Heart right ventricle (tissue), 16 donors: ENCODE data around the gene HRH3. TPM values are rescaled to one million over a fixed set of nuclear protein-coding genes. Genes with fewer than 3 reads are reported as not detected.

Source experiments
- ATAC-seq, 8 donors: fragments of 200-7000 bp; cut with Tn5 transposase; one replicate each; pipeline ENCODE4 v1.9.1; 2020; ENCODE audit warnings: mild to moderate bottlenecking in 8 of 8, moderate library complexity in 8 of 8, moderate number of reproducible peaks in 1 of 8
- DNase-seq, 2 donors: peaks; one replicate each; pipeline ENCODE4 v3.0.0-alpha.2; 2020
- H3K27ac ChIP-seq, 10 donors: fragments of 200-600 bp; sonication (generic) in 2 of 10; one replicate each; pipeline versions ENCODE4 v1.5.0 to v1.8.0; 2020 to 2022; ENCODE audit warnings: mild to moderate bottlenecking in 3 of 10
- H3K27me3 ChIP-seq, 7 donors: fragments of 200-600 bp; one replicate each; pipeline ENCODE4 v1.8.0; 2021 to 2022; ENCODE audit warnings: mild to moderate bottlenecking in 2 of 7
- H3K36me3 ChIP-seq, 9 donors: fragments of 200-600 bp; sonication (generic) in 1 of 9; one replicate each; pipeline versions ENCODE4 v1.5.0 to v1.8.0; 2020 to 2022; ENCODE audit warnings: mild to moderate bottlenecking in 2 of 9
- H3K4me1 ChIP-seq, 9 donors: fragments of 200-600 bp; sonication (generic) in 1 of 9; one replicate each; pipeline versions ENCODE4 v1.5.0 to v1.8.0; 2020 to 2022; ENCODE audit warnings: mild to moderate bottlenecking in 4 of 9
- H3K4me3 ChIP-seq, 10 donors: fragments of 200-600 bp; sonication (generic) in 2 of 10; one replicate each; pipeline versions ENCODE4 v1.5.0 to v1.8.0; 2020 to 2022; ENCODE audit warnings: mild to moderate bottlenecking in 7 of 10, moderate library complexity in 2 of 10
- H3K9me3 ChIP-seq, 11 donors: fragments of 200-600 bp in 10 of 11; sonication (generic) in 2 of 11; one replicate each; pipeline versions ENCODE4 v1.5.0 to v1.8.0; 2013 to 2022; ENCODE audit warnings: mild to moderate bottlenecking in 2 of 11, control low read depth in 1 of 11, moderate library complexity in 1 of 11
- CTCF ChIP-seq, 9 donors: fragments of 200-600 bp; sonication (generic) in 2 of 9; IDR thresholded peaks; one replicate each; pipeline versions ENCODE4 v1.5.0 to v1.8.0; 2021 to 2022; ENCODE audit warnings: antibody characterized with exemption in 9 of 9, mild to moderate bottlenecking in 5 of 9, moderate library complexity in 1 of 9
- WGBS, 2 donors: extraction: QIAGEN DNeasy Blood & Tissue Kit; methylation state at CpG; one replicate each; pipeline ENCODE4 v1.1.7; 2013; ENCODE audit warnings: inconsistent platforms in 1 of 2; 5-methylcytosine and 5-hydroxymethylcytosine counted together
- intact Hi-C, 10 donors: fragments of 100-400 bp; cut with DNase I; formaldehyde crosslinking; loops; one replicate each; pipeline versions ENCODE4 v1.11.1 to v1.14.2; 2022
- polyA plus RNA-seq, 2 donors: library from polyadenylated mRNA; stranded (reverse); fragments of 200-250 nt; gene quantifications; one replicate each; pipeline ENCODE4 v1.2.3, GENCODE V29; 2013
- total RNA-seq, 10 donors: library from RNA; stranded (reverse); fragmentation: NEBNext Ultra II Directional in 3 of 10; extraction: Animal tissue kit (Norgen Biotek cat#: 25700) in 3 of 10; gene quantifications; one replicate each; pipeline versions ENCODE4 v1.2.1 to v1.2.4, GENCODE V29; 2021 to 2023
- donor health status: Arrhythmogenic right ventricular cardiomyopathy.
- donor health status: ischemic (EF 13 %, LVEDD 7.1; RV severe dilation, severe dysfunction).
- donor health status: healthy with polysubstance abuse.
- donor health status: DM: no; HTN: yes; CAD: no.
- donor health status: DM: no; HTN: no; CAD: no.
- donor health status: ischemic (EF 25% LVEDD 6.9; RV normal size, moderate dysfunction).
- donor health status: ischemic (EF 25% LVEDD 5.7; RV mildly dilated, moderate dysfunction).
- donor health status: healthy.
- donor health status: DM: yes; HTN: yes; CAD: no.
- donor health status: Ischemic cardiomyopathy.
- donor health status: ischemic (EF 35%, LVEDD 5.7; RV mildly dilated, moderate dysfunction).
- donor health status: nonischemic (EF 11% LVEDD 7.7; RV severe dilation, severe dysfunction).
- donor health status: DM: yes; HTN: yes; CAD: no.
- donor health status: PGD.
- donor health status: ischemic (EF 29% LVEDD 5.4; RV normal size, mild dysfunction).
- donor health status: nonischemic (EF 23%, LVEDD 6.1; RV moderate dilation, normal function).

The HRH3 gene
- total and polyA plus RNA-seq, 12 donors, result not detected

GRCh38 chr20:62198931-62199330 lies 21.1 kb downstream of the HRH3 start:
- Histone ChIP-seq H3K27me3 (no peaks in the 10 kb centered on the region), H3K36me3 (peaks cover 0 to 100% (median 40%) of the 10 kb centered on the region in 9 donors), H3K4me1 (no peaks in the 10 kb centered on the region), H3K27ac (no peak overlapping the region), H3K9me3 (no peaks in the 10 kb centered on the region), H3K4me3 (no peak overlapping the region)
- WGBS, 2 donors, result 97 to 98% methylated on average over 18 of the region's 18 CpGs
- intact Hi-C loops, result no loop called here
- TF ChIP-seq CTCF (IDR thresholded peaks at IDR 0.05), result no peak
- DNase-seq, result peak in 1 of 2 donors; percentile 6
- ATAC-seq, result no peak

- peaks cover 0 to 100% (median 42%) of the 10 kb centered on the region in 9 donors for H3K36me3 ChIP-seq
- H3K4me1 ChIP-seq, result no peaks in the 10 kb centered on the region
- no peak overlapping the region for H3K4me3 ChIP-seq
- WGBS, 2 donors, result 91 to 96% methylated on average over 17 of the region's 17 CpGs
- intact Hi-C loops, result no loop called here
- no peak for TF ChIP-seq CTCF (IDR thresholded peaks at IDR 0.05)
- H3K9me3 ChIP-seq, result no peaks in the 10 kb centered on the region
- DNase-seq, result peak in 1 of 2 donors; percentile 5
- no peaks in the 10 kb centered on the region for H3K27me3 ChIP-seq
- no peak overlapping the region for H3K27ac ChIP-seq
- ATAC-seq, result no peak
Observed at GRCh38 chr20:62198496-62198895, 21.6 kb downstream of the HRH3 start.

GRCh38 chr20:62197801-62198200 lies 22.3 kb downstream of the HRH3 start:
- intact Hi-C loops, result no loop called here
- Histone ChIP-seq H3K27ac (no peak overlapping the region), H3K27me3 (no peaks in the 10 kb centered on the region), H3K9me3 (no peaks in the 10 kb centered on the region), H3K4me1 (peaks cover 0 to under 1% (median 0%) of the 10 kb centered on the region in 9 donors), H3K4me3 (no peak overlapping the region), H3K36me3 (peaks cover 0 to 100% (median 47%) of the 10 kb centered on the region in 9 donors)
- peak in 1 of 2 donors; percentile 1 for DNase-seq
- no peak for TF ChIP-seq CTCF (IDR thresholded peaks at IDR 0.05)
- ATAC-seq, result no peak
- 94 to 95% methylated on average over 18 of the region's 18 CpGs for whole genome bisulfite sequencing, 2 donors

- Histone ChIP-seq H3K27ac (no peak overlapping the region), H3K36me3 (peaks cover 0 to 96% (median 47%) of the 10 kb centered on the region in 9 donors), H3K4me3 (no peak overlapping the region), H3K27me3 (no peaks in the 10 kb centered on the region), H3K9me3 (no peaks in the 10 kb centered on the region), H3K4me1 (peaks cover 0 to 5% (median 0%) of the 10 kb centered on the region in 9 donors)
- TF ChIP-seq CTCF (IDR thresholded peaks at IDR 0.05), result no peak
- WGBS, 2 donors, result 87 to 94% methylated on average over 9 of the region's 9 CpGs
- intact Hi-C loops, result no loop called here
- no peak for ATAC-seq
- peak in 1 of 2 donors; percentile 1 for DNase-seq
Observed at GRCh38 chr20:62197311-62197710, 22.8 kb downstream of the HRH3 start.
